Esophagus muscularis mucosa (tissue), 4 donors: ENCODE results near the gene VSTM2A. TPM values are rescaled to one million over a fixed set of nuclear protein-coding genes. Genes with fewer than 3 reads are reported as not detected.

Experiments used
- DNase-seq: peaks from one replicate; pipeline ENCODE4 v3.0.0-alpha.2; 2017; ENCODE audit errors: extremely low spot score
- H3K27ac ChIP-seq, 4 donors: fragments of 200-600 bp; sonication (generic); replicated peaks in 1 of 4; 1 replicate in 3 of 4; 2 replicates in 1 of 4; pipeline ENCODE4 v1.5.1; 2016 to 2019; ENCODE audit warnings: mild to moderate bottlenecking in 1 of 4
- H3K27me3 ChIP-seq, 4 donors: fragments of 200-600 bp; sonication (generic); one replicate each; pipeline versions ENCODE4 v1.5.1 to v1.6.0; 2016 to 2019
- H3K36me3 ChIP-seq, 4 donors: fragments of 200-600 bp; sonication (generic); one replicate each; pipeline ENCODE4 v1.5.1; 2016 to 2019
- H3K4me1 ChIP-seq, 4 donors: fragments of 200-600 bp; sonication (generic); one replicate each; pipeline ENCODE4 v1.5.1; 2016 to 2019
- H3K4me3 ChIP-seq, 4 donors: fragments of 200-600 bp; sonication (generic); 1 replicate in 2 of 4; 2 replicates in 2 of 4; pipeline ENCODE4 v1.5.1; 2016 to 2019; ENCODE audit warnings: mild to moderate bottlenecking in 4 of 4, moderate library complexity in 1 of 4
- H3K9me3 ChIP-seq, 4 donors: fragments of 200-600 bp; sonication (generic); 1 replicate in 3 of 4; 2 replicates in 1 of 4; pipeline ENCODE4 v1.5.1; 2016 to 2019
- EP300 ChIP-seq: sonication (generic); formaldehyde crosslinking; IDR thresholded peaks from one replicate; pipeline ENCODE4 v1.6.1; 2017; ENCODE audit warnings: antibody characterized with exemption
- POLR2A ChIP-seq: fragments of 450-650 bp; IDR thresholded peaks from one replicate; pipeline ENCODE4 v1.6.1; 2017; ENCODE audit warnings: antibody characterized with exemption, moderate library complexity, mild to moderate bottlenecking, low read depth
- POLR2AphosphoS5 ChIP-seq, 2 donors: sonication (generic); formaldehyde crosslinking; IDR thresholded peaks; one replicate each; pipeline ENCODE4 v1.6.1; 2017; ENCODE audit warnings: antibody characterized with exemption in 2 of 2
- WGBS: methylation state at CpG from one replicate; pipeline ENCODE4 v1.1.5; 2018; 5-methylcytosine and 5-hydroxymethylcytosine counted together
- intact Hi-C: fragments of 100-400 bp; cut with DNase I; formaldehyde crosslinking; loops from one replicate; pipeline ENCODE4 v1.15.1; 2023
- total RNA-seq, 4 donors: library from RNA; depleted of rRNA; stranded (reverse); fragments of >200 nt; gene quantifications; one replicate each; pipeline versions ENCODE4 v1.1.0 to v1.2.1, GENCODE V29; 2016
- TF ChIP-seq, protein P1 (sequence below), 3 experiments: fragments of 200-600 bp in 2 of 3; fragments of 450-650 bp in 1 of 3; sonication (generic) in 2 of 3; IDR thresholded peaks; one replicate each; pipeline ENCODE4 v1.5.1; 2017 to 2019; ENCODE audit warnings: antibody characterized with exemption in 3 of 3, mild to moderate bottlenecking in 2 of 3, moderate library complexity in 1 of 3

Gene VSTM2A
- total RNA-seq, 4 donors from 2014 or later, result 0.83 TPM; not detected in 3

DNA sequence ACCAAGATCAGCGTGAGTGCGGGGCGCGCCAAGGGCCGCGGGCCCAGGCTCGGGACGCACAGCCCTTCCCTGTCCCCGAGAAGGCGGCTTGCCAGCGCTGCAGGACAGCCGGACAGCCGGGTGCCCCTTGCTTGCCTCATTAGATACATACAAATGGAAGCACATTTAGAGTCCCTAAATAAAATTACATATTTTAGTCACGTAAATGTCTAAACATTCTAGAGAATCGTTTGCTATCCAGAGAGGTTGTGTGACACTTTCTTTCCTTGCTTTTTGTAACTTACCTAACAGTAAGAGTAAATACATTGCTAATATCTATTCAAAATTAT is 4.8 kb downstream of the VSTM2A start:
- DNase-seq, result no peak
- Histone ChIP-seq H3K4me1 (peaks cover 8 to 36% (median 26%) of the 10 kb centered on the region in 4 donors), H3K27me3 (peaks cover 0 to 58% (median 34%) of the 10 kb centered on the region in 4 donors), H3K9me3 (no peaks in the 10 kb centered on the region), H3K36me3 (no peaks in the 10 kb centered on the region), H3K4me3 (peak overlapping the region; percentile 41 to 54 (median 44)), H3K27ac (no peak overlapping the region)
- 6% methylated on average over 4 of the region's 15 CpGs for WGBS
- intact Hi-C loops, result no loop called here
- TF ChIP-seq POLR2AphosphoS5 (IDR thresholded peaks at IDR 0.05) (no peak), POLR2A (no peak)
- TF ChIP-seq, protein P1, sequence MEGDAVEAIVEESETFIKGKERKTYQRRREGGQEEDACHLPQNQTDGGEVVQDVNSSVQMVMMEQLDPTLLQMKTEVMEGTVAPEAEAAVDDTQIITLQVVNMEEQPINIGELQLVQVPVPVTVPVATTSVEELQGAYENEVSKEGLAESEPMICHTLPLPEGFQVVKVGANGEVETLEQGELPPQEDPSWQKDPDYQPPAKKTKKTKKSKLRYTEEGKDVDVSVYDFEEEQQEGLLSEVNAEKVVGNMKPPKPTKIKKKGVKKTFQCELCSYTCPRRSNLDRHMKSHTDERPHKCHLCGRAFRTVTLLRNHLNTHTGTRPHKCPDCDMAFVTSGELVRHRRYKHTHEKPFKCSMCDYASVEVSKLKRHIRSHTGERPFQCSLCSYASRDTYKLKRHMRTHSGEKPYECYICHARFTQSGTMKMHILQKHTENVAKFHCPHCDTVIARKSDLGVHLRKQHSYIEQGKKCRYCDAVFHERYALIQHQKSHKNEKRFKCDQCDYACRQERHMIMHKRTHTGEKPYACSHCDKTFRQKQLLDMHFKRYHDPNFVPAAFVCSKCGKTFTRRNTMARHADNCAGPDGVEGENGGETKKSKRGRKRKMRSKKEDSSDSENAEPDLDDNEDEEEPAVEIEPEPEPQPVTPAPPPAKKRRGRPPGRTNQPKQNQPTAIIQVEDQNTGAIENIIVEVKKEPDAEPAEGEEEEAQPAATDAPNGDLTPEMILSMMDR (IDR thresholded peaks at IDR 0.05), result peak in 1 of 3 experiments; percentile 1

DNA sequence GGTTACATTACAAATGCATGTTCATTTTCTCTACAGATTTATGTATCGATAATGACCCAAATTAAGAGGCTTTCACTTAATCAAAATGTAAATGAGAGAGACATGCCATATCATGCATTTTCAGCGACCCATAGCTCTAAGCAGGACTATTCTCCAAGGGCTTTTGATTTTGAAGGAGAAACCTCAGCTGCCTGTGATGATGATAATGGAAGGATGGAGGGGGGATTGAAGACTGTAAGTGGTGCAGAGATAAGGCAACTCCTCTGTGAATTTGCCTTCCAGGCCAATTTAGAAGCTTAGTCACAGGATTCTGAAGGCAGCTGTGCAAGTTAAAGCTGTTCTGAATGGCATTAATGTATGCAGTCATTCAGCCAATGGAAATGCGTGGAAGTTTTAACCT is 8.3 kb downstream of the VSTM2A start:
- intact Hi-C loops, result no loop called here
- no peak for DNase-seq
- WGBS, result 90% methylated on average over 3 of the region's 3 CpGs
- Histone ChIP-seq H3K4me3 (no peak overlapping the region), H3K36me3 (no peaks in the 10 kb centered on the region), H3K4me1 (peaks cover 3 to 13% (median 10%) of the 10 kb centered on the region in 4 donors), H3K9me3 (no peaks in the 10 kb centered on the region), H3K27ac (no peak overlapping the region), H3K27me3 (peaks cover 0 to 35% (median 10%) of the 10 kb centered on the region in 4 donors)
- TF ChIP-seq, protein P1 (IDR thresholded peaks at IDR 0.05), result no peak
- TF ChIP-seq EP300 (no peak), POLR2A (no peak), POLR2AphosphoS5 (IDR thresholded peaks at IDR 0.05) (no peak)

DNA sequence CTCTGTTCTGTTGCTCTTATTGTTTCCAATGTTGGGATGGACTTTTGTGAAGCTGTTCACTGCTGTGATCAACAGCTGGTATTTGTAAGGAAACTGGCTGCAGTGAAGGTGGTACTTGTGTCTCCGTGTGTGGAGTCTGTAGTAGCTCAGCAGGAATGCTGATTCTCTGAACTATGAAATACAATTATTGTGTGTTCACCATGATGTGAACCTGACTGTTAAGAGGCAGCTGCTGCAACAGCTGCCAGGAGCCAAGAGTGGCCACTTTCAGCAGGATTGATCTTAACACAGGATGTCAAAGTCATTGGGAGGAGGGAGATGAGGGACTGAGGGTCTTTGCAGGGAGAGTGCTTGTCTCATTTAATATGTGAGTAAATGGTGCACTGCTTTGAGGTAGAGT is 13.9 kb downstream of the VSTM2A start:
- Histone ChIP-seq H3K4me3 (no peak overlapping the region), H3K4me1 (no peaks in the 10 kb centered on the region), H3K27ac (no peak overlapping the region), H3K27me3 (peaks cover 0 to 12% (median 0%) of the 10 kb centered on the region in 4 donors), H3K9me3 (no peaks in the 10 kb centered on the region), H3K36me3 (no peaks in the 10 kb centered on the region)
- 31% methylated on average over 1 of the region's 1 CpG for WGBS
- no peak for TF ChIP-seq EP300
- TF ChIP-seq POLR2A, result no peak
- TF ChIP-seq POLR2AphosphoS5 (IDR thresholded peaks at IDR 0.05), result no peak
- TF ChIP-seq, protein P1 (IDR thresholded peaks at IDR 0.05), result no peak
- no peak for DNase-seq
- intact Hi-C loops, result no loop called here

DNA sequence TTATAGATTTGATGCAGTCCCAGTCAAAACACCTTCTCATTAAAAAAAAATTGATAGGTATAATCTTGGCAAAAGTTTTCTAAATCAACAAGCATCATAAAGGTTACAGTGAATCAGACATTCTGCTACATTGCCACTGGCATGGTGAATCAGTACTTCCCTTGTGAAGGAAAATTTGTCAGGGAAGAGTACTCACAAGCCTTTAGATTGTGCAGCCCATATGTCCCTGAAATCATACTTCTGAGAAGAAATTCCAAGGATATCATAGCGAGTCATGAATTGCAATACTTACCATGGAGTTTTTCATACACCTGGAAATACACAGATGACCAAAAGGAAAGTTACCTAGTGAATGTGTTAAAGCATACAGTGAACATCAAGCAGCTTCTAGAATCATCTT is 17.2 kb downstream of the VSTM2A start:
- Histone ChIP-seq H3K4me3 (no peak overlapping the region), H3K36me3 (no peaks in the 10 kb centered on the region), H3K9me3 (no peaks in the 10 kb centered on the region), H3K27ac (no peak overlapping the region), H3K4me1 (no peaks in the 10 kb centered on the region), H3K27me3 (peaks cover 0 to 3% (median 0%) of the 10 kb centered on the region in 4 donors)
- TF ChIP-seq, protein P1 (IDR thresholded peaks at IDR 0.05), result no peak
- TF ChIP-seq POLR2AphosphoS5 (IDR thresholded peaks at IDR 0.05), result no peak
- no peak for DNase-seq
- intact Hi-C loops, result no loop called here
- WGBS, result 91% methylated on average over 1 of the region's 1 CpG

DNA sequence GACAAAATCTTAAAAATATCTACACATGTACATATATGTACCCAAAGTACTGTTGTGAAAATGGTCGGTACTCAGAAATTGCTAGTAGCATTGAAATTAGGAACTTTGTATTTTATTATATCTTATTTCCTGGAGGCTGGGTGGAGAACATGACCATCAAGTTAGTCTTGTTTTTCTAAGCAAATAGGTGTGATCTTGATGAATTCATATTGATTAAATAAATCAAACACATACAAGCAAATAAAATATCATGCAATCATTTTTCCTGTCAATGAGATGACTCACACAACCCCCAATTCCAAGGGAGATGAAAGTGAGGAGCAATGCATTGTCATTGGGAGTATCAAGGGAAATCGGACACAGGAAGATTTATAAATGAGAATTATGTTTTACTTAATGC is 18.0 kb downstream of the VSTM2A start:
- 77% methylated on average over 2 of the region's 2 CpGs for WGBS
- no peaks in the 10 kb centered on the region for H3K27me3 ChIP-seq

More for the DNA sequence above, 18.0 kb downstream of the VSTM2A start:
- intact Hi-C loops, result no loop called here
- DNase-seq, result no peak
- H3K27ac ChIP-seq, result no peak overlapping the region
- H3K9me3 ChIP-seq, result no peaks in the 10 kb centered on the region
- TF ChIP-seq POLR2AphosphoS5 (IDR thresholded peaks at IDR 0.05) (no peak), EP300 (no peak), POLR2A (no peak)
- TF ChIP-seq, protein P1 (IDR thresholded peaks at IDR 0.05), result no peak
- no peaks in the 10 kb centered on the region for H3K36me3 ChIP-seq
- H3K4me1 ChIP-seq, result no peaks in the 10 kb centered on the region
- H3K4me3 ChIP-seq, result no peak overlapping the region
